GM21825 (cell line): ENCODE measurements around the gene BCL7A.
"Not testable (repeated sequence)": the region's sequence is repeated elsewhere in the genome, so short reads cannot be mapped to it uniquely, and the experiment has no call there.

ENCODE experiments used
- ATAC-seq: cut with Tn5 transposase; IDR thresholded peaks from one replicate; pipeline ENCODE4 v1.9.1; 2021; ENCODE audit warnings: mild to moderate bottlenecking, moderate library complexity; ENCODE audit not compliant: unreplicated experiment

Gene BCL7A

DNA sequence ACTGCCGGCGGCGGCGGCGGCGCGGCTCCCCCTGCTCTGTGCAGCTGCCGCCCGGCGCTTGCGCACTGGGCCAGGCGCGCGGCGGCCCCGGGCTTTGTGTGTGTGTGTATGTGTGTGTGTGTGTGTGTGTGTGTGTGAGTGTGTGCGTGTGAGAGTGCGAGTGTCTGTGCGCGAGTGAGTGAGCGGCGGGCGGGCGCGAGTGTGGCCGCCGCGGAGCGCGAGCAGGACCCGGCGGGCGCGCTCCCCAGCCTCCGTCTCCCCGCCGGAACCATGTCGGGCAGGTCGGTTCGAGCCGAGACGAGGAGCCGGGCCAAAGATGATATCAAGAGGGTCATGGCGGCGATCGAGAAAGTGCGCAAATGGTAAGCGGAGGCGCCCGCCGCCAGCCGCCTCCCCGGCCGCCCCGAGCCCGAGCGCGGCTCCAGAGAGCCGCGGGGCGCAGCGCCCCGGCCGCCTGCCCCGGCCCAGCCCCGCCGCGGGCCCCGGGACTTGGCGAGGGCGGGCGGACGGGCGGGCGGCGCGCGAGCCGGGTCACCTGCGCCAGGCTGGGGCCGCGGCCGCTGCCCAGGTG, at the start of gene BCL7A:
Gene BCL7A, plus strand, starts transcription at position 63 of the 571 bp plus-strand sequence. Its CDS starts 208 bp downstream, at position 271.
- ATAC-seq: no peak

DNA sequence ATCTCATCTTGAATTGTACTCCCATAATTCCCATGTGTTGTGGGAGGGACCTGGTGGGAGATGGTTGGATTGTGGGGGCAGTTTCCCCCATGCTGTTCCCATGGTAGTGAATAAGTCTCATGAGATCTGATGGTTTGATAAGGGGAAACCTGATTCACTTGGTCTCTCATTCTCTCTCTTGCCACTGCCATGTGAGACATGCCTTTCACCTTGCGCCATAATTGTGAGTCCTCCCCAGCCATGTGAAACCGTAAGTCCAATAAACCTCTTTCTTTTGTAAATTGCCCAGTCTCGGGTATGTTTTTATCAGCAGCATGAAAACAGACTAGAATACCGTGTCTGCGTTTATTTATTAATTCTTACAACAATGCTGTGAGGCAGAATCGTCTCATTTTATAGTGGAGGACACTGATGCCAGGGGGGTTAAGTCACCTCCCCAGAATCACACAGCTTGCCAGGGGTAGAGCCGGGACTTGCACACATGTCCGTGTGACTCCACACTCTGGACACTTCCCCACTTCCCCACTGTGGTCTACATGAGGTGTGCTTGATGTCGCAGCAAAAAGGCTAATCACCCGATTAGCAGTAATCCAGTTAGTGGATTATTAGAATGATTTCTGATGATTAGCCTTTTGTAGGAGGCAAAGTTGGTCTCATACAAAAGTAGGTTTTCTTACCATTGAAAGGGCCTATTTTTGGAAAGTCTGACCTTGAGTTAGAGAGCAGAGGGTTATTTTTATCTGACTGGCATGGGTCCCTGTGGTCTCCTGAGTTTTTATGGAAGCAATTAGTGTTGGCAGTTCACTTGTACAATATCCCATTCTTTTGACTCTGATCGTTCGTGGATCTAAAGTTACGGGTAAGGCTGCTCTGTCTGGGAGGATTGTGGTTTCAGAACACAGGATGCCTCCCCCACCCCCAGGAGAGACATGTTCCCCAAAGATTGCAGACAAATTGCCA, 47.4 kb upstream of the BCL7A start:
- no peak for ATAC-seq

DNA sequence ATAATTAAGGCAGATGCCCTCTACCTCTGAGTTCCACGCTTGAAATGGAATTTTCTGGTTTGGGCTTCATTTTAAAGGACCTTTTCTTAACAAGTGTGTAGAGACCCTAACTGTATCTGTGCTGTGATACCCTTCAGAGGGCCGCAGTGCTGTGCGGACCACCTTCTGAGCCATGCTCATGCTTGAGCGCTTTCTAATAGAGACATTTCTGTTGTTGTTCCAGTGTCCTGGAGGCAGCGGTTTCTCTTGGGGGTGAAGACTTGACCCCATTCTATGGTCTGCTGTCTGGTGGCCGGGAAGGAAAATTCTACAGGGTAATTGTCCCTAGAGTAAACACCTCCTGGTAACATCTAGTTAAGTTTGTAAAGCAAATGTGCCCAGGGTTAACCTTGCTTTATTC, 46.7 kb upstream of the BCL7A start:
- ATAC-seq: no peak

DNA sequence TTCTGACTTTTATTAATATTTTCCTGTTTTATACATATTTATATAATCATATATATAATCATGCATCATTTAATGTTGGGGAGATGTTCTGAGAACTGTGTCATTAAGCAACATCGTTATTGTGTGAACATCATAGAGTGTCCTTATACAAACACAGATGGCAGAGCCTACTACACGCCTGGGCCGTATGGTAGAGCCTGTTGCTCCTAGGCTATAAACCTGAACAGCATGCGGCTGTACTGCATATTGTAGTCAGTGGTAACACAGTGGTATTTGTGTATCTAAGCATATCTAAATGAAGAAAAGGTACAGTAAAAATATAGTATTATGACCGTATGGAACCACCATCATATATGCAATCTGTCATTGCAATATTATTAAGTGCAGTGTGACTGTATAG, 44.7 kb upstream of the BCL7A start:
- ATAC-seq: no peak

DNA sequence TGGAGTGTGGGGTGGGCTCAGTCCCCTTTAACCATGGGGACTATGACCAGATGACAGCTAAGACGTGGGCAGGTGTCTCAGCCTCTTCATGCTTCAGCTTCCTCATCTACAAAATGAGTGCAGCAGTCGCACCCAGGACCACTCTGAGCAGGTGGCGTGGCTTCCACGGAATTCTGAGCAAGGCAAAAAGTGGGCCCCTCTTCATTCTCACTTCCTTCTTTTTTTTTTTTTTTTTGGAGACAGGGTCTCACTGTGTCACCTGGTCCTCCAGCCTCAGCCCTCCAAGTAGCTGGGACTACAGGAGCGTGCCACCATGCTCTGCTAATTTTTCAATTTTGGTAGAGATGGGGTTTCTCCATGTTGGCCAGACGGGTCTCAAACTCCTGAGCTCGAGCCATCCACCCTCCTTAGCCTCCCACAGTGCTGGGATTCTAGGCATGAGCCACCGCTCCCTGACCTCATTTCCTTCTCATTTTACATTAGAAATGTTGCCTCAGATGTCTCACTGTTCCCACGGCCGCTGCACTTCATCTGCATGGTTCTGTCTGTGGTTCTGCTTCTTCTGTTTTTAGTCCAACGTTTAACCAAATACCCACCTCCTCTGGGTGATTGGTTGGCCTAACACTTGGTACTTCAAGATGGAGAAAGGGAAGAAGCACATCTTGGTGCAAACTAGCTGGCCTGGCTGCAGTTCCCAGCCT, 41.3 kb upstream of the BCL7A start:
- no peak for ATAC-seq

DNA sequence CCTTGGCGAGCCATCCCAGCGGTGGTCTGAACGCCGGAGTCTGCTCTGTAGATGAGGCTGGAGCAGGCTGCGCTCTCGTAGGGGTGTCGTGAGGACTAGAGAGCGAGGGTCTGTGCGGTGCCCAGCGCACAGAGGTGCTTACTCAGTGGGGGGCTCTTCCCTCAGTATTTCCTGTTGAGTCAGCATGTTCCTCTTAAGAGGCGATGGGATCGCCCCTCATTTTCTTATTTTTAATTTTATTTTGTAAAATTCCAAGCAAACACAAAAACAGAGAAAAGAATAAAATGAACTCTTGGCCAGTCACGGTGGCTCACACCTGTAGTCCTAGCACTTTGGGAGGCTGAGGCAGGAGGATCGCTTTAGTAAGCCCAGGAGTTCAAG, 40.8 kb upstream of the BCL7A start:
- no peak for ATAC-seq

DNA sequence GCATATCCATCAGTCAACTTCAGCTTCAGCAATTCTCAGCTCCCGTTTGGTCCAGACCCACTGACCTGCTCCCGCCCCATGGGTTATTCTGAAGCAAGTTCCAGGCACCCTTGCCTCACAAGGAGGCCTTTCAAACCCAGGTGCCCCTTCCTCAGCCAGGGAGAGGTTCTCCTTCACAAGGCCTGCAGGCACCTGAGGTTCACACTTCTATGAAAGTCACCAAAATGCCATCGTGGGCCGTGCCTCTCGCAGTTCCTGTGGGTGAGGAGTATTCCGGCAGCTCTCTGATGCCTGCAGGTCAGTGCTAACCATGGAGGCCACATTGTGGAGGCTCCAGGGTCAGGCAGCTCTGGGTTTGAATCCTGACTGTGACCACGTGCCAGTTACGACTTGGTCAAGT, 40.2 kb upstream of the BCL7A start:
- ATAC-seq: no peak

DNA sequence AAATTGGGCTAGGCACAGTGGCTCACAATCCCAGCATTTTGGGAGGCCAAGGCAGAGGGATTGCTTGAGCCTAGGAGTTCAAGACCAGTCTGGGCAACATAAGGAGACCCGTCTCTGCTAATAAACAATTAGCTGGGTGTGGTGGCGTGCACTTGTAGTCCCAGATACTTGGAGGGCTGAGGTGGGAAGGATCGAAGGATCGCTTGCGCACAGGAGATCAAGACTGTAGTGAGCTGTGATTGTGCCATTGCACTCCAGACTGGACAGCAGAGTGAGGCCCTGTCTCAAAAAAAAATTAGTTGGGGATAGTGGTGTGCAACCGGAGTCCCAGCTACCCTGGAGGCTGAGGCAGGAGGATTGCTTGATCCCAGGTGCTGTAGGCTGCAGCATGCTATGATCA, 38.7 kb upstream of the BCL7A start:
- ATAC-seq: no peak

DNA sequence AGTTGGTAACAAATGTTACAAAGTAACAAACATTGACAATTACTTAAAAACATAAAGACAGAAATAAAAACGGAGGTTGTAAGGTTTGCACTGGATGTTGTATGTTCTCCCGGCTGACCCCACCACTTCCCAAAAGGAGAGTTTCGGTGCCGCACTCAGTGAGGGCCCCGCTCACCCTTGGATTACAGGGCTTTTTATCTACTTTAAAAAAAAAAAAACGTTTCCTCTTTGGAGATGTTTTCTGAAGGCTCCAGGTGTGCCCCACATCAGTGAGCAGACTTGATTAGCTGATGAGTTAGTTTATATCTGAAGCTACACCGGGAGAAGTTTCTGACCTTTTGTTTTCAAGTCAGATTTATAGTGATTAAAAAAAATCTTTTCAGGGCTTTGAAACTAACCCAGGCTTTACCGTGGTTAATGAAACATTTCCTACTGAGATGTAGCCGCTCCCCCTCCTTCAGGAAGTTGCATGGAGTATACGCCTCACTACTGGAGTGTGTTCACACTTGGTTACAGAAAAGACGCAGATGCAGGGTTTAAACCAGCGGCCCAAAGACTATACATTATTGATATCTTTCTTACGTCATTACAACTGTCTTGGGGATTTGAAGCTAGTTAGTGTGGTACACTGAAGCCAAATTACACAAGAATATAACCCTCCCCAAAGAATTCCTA, 38.0 kb upstream of the BCL7A start:
- no peak for ATAC-seq

DNA sequence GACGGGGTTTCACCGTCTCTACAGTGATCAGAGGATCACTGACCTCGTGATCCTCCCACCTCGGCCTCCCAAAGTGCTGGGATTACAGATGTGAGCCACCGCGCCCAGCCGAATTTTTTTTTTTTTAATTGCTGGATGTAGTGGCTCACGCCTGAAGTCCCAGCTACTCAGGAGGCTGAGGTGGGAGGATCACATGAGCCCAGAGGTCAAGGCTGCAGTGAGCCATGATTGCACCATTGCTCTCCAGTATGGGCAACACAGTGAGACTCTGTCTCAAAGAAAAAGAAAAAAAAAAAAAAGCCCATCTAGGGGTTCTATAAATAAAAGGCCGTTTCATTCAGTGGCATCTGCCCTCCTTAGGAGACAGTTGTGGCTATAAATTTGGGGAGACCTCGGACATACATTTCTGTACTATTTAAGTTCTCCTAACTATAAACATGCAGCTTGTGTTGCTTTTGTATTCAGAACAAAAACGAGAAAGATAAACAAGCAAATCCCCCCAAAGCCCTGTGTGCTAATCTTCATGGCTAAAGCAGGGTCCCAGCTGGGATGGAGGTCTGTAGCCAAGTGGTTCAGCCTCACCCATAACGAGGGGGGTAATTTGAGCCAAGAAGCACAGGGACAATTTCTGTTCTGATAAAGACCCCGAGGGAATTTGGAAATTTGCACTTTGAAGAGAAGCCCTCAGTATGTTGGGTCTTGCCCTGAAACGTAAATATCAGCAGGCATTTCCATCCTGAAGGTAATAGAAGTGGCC, 35.0 kb upstream of the BCL7A start:
- no peak for ATAC-seq

DNA sequence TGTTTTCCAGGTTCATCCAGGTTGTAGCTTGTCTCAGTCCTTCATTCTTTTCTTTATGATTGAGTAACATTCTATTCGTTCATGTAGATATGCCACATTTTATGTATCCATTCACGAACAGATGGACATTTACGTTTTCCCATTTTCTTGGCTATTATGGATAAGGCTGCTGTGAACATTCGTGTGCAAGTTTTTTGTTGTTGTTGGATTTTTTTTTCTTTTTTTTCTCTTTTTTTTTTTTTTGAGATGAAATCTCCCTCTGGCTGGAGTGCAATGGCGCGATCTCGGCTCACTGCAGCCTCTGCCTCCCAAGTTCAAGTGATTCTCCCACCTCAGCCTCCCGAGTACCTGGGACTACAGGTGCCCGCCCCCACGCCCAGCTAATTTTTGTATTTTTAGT, 33.2 kb upstream of the BCL7A start:
- ATAC-seq: not testable (repeated sequence)

DNA sequence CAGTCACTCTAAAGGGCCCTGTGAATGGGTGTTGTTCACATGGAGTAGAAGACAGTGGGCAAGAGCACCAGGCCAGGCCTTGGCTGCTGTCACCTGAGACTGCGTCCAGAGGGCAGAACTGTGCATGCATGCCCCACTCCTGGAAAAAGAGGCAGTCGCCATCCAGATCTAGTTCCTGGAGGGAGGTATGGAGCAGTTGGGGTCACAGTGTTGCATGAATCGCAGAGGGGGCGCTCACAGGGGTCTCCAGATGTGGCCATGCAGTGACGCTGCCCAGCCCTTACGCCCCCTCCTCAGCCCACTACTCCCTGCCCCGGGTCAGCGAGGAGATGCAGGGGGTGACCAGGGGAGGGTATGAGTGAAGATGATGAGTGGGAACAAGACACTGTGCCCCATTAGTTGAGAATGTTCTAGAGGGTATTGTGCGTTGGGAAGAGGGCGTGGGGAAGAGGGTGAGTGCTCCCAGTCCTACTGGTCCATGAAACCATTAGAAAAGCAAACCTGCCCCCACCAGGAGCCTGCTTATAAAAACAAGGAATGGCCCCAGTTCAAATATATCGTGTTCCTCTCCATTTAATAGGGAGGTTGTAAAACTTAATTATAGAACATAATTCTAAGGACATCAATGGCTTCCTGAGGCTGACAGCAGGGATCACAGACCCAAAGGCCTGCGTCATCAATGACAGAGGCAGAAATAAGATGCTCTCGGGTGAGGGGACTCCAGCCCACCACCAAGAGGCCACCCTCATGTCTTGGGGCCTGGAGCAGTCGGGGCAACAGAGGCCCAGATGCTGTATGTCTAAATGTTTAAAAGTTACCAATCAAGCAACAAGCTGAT, 32.2 kb upstream of the BCL7A start:
- no peak for ATAC-seq

DNA sequence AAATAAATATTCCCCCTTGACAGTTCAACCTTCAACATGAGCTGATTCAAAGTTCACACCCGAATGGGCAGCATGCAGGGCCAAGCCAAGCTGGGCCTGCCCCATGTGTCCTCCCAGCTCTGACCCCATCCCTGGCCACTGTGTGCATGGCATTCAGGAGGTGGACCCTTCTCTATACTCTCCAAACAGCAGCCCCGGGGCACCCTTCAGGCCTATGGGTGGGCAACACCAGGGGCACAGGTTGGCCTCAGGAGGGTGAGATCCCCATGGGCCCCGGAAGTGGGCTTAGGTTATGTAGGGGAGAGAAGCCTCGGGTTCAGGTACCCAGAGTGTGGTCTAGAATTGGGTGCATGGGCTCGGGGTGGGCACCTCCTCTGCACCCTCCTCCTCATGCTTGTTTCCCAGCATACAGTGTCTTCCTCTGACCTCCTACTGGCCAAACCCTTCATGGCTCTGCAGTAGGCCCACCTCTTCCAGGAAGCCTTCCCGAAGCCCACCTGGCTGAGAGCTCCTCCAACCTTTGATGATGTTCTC, 31.5 kb upstream of the BCL7A start:
- no peak for ATAC-seq

DNA sequence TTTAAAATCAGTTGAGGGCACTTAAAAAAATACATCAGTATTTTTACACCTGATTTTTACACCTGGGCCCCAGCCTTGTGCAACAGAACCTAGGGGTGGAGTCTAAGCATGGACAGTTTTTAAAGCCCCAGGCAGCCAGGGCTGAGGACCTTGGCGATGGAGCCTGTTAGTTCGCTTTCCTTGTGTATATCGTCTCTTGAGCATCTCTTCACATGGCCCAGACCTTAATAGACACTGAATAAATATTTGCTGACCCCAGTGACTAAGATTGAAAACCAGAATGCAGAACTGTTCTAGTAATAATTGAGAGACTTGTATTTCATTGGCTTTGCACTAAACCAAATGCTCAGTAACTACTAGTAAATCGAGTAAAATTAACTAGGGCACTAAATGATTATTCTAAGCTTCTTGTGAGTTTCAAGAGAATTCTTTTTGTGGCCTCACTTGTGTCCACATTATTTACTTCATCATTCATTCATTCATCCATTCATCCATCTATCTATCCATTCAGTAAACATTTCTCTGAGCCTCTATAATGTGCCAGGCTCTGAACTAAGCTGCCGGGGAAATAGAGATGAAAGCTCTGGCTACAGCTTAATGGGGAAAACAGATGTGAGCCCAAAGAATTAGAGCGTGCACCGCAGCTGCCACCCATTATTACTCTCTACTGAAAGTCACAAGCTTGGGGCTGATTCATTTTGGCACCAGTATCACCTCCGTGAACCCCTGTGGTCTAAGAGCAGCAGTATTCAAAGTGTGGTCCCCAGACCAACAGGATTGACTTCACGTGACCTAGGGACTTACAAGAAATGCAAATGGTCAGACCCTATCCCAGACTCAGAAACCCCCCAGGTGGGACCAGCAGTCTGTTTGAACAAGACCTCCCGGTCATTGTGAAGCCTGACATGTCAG, 30.7 kb upstream of the BCL7A start:
- peak; percentile 67 for ATAC-seq

DNA sequence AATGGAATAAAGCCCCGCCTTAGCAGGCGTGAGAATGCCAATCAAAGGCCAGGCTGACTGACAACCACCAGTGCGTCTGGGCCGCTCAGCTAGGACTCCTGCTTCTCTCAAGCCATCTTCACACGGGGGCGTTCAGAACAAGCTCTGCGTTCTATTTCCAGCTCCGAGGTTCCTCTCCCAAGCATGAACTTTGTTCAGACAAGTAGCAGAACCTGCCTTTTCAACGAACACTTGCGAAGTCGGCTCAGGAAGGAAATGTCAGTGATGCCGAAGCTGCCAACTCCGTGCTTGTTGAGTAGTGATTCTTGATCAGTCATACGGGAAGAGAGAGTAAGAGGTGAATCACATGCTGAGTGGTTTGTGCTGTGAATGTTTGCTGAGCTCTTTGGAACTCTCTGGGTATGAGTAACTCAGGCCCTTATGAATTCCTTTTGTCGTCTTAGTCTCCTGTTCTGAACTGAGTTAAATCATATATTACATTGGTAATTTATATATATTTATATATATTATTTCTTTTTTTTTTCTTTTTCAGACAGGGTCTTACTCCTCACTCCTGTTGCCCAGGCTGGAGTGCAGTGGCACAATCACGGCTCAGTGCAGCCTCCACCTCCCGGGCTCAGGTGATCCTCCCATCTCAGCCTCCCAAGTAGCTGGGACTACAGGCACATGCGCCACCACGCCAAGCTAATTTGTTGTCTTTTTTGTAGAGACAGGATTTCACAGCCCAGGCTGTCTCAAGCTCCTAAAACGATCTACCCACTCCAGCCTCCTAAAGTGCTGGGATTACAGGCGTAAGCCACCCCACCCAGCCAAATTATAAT, 29.4 kb upstream of the BCL7A start:
- peak; percentile 70 for ATAC-seq

DNA sequence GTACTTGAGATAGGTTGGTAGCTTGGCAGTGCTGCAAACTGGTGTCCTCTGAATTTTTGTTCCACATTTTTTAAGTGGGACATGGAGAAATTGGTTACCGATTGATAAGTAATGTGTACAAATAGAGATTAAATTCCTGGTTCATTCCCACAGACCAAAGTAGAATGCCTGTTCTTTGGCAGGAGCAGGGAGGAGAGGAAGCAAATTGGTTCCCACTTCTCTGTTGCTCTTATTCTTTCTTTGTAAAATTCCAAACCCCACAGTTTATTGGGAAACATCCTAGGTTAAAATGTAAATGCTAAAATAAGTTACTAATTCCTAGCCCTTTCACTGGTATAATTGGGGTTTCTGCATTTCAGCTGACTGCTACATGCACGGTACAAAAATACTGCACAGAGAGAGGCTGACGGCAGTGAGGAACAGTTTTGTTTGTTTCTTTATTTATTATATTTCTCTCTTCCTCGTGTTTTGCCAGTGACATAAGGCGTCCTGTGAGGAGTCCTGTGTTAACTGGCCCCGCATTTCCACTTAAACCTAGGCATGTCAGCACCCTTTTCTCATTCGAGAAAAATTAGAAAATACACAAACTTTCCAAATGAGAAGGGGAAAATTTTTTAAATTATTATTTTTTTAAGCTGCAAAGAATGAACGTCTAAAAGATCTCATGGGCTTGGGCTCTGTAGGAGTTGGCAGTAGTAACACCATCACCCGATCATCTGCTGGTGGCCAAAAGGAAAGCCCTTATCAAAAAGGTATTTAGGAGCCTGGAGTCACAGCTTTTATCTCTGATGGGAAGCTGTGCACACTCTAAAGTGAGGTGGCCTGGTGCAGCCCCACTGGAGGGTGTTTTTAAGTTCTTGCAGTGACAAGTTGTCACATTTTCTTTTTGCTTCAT, 25.4 kb upstream of the BCL7A start:
- no peak for ATAC-seq
